ENCODE measurements around the gene RPS15.

DNA sequence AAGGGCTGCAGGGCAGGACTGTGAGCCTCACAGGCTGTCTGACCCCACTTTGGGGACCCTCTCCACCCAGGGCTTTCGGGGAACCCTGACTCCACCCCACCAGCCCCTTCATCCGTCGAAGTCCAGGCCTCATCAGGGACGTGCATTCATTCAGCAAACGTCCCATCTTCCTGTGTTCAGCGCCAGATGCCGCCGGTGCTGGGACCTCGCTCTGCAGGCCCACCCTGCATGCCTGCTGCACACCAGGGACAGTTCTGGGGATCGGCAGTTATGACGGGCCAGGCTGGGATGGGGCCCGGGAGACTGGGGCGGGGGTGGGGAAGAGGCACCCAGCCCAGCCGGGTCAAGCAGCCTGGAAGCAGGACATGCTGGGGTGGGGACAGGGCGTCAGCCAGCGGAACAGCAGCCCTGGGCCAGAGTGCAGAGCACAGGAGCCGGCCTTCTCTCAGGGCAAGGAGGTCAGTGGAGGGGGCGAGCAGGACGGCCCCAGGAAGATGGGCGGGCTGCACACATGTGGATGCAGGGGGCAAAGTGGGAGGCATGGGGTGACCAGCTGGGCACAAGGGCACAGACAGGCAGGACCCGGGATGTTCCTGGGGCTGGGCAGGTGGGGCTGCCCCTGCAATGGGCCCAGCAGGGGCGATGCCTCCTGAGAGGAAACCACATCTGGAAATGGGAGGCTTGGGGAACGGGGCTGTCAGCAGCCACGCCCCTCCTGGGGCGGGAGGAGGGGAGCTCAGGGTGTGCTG lies 42.0 kb upstream of the RPS15 start:
- TF ChIP-seq RFX7 (CRISPR knock-in tag; IDR thresholded peaks at IDR 0.05) (no peak), CEBPG (CRISPR knock-in tag; IDR thresholded peaks at IDR 0.05) (no peak), CEBPG (tag; conservative IDR thresholded peaks at IDR 0.05 in 1 of 2, IDR thresholded peaks at IDR 0.05 in 1 of 2) (no peak), EWSR1 (IDR thresholded peaks at IDR 0.05; ENCODE audit: borderline replicate concordance, low read depth, partially characterized antibody) (no peak), TOE1 (IDR thresholded peaks at IDR 0.05; ENCODE audit: borderline replicate concordance) (no peak), TOE1 (CRISPR knock-in tag; IDR thresholded peaks at IDR 0.05; ENCODE audit: borderline replicate concordance, low read depth) (no peak), GABPA (tag; conservative IDR thresholded peaks at IDR 0.05; ENCODE audit: low read depth) (no peak), MAFF (IDR thresholded peaks at IDR 0.05; ENCODE audit: low read length) (no peak), ARHGAP35 (IDR thresholded peaks at IDR 0.05; ENCODE audit: partially characterized antibody) (no peak), ARNT (IDR thresholded peaks at IDR 0.05) (no peak), ZNF232 (CRISPR knock-in tag; IDR thresholded peaks at IDR 0.05) (no peak)
- TF ChIP-seq, protein P1, sequence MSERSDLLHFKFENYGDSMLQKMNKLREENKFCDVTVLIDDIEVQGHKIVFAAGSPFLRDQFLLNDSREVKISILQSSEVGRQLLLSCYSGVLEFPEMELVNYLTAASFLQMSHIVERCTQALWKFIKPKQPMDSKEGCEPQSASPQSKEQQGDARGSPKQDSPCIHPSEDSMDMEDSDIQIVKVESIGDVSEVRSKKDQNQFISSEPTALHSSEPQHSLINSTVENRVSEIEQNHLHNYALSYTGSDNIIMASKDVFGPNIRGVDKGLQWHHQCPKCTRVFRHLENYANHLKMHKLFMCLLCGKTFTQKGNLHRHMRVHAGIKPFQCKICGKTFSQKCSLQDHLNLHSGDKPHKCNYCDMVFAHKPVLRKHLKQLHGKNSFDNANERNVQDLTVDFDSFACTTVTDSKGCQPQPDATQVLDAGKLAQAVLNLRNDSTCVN (CRISPR knock-in tag; IDR thresholded peaks at IDR 0.05), result no peak
- TF ChIP-seq, protein P2, sequence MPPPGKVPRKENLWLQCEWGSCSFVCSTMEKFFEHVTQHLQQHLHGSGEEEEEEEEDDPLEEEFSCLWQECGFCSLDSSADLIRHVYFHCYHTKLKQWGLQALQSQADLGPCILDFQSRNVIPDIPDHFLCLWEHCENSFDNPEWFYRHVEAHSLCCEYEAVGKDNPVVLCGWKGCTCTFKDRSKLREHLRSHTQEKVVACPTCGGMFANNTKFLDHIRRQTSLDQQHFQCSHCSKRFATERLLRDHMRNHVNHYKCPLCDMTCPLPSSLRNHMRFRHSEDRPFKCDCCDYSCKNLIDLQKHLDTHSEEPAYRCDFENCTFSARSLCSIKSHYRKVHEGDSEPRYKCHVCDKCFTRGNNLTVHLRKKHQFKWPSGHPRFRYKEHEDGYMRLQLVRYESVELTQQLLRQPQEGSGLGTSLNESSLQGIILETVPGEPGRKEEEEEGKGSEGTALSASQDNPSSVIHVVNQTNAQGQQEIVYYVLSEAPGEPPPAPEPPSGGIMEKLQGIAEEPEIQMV (tag; conservative IDR thresholded peaks at IDR 0.05; ENCODE audit: low read depth), result no peak
- TF ChIP-seq, protein P3, sequence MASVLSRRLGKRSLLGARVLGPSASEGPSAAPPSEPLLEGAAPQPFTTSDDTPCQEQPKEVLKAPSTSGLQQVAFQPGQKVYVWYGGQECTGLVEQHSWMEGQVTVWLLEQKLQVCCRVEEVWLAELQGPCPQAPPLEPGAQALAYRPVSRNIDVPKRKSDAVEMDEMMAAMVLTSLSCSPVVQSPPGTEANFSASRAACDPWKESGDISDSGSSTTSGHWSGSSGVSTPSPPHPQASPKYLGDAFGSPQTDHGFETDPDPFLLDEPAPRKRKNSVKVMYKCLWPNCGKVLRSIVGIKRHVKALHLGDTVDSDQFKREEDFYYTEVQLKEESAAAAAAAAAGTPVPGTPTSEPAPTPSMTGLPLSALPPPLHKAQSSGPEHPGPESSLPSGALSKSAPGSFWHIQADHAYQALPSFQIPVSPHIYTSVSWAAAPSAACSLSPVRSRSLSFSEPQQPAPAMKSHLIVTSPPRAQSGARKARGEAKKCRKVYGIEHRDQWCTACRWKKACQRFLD (CRISPR knock-in tag; IDR thresholded peaks at IDR 0.05), result no peak

Measured in K562 (cell line).